Fibroblast of lung (primary cell): Measurements from ENCODE around the gene TSPAN18. TPM values are rescaled to one million over a fixed set of nuclear protein-coding genes. Genes with fewer than 3 reads are reported as not detected.
"Not testable (repeated sequence)": the region's sequence is repeated elsewhere in the genome, so short reads cannot be mapped to it uniquely, and the experiment has no call there.

Experiments
- DNase-seq, 2 donors: peaks; one replicate each; pipeline versions ENCODE4 v3.0.0 to v3.0.0-alpha.2; 2010; ENCODE audit warnings: low read depth in 2 of 2
- H2AFZ ChIP-seq: 2 replicates; pipeline ENCODE4 v1.5.1; 2012; ENCODE audit warnings: low read length, control low read depth, inconsistent platforms
- H3K27ac ChIP-seq: 2 replicates; pipeline ENCODE4 v1.5.1; 2011; ENCODE audit warnings: low read length, control low read depth; ENCODE audit not compliant: insufficient read depth
- H3K27me3 ChIP-seq: 2 replicates; pipeline ENCODE4 v1.5.1; 2011; ENCODE audit warnings: mild to moderate bottlenecking, low read length; ENCODE audit not compliant: control insufficient read depth, insufficient read depth
- H3K36me3 ChIP-seq: 2 replicates; pipeline ENCODE4 v1.5.1; 2011; ENCODE audit warnings: low read length; ENCODE audit not compliant: control insufficient read depth, insufficient read depth
- H3K4me1 ChIP-seq: 2 replicates; pipeline ENCODE4 v1.5.1; 2011; ENCODE audit warnings: low read length; ENCODE audit not compliant: control insufficient read depth, insufficient read depth; ENCODE audit errors: extremely low read depth
- H3K4me2 ChIP-seq: 2 replicates; pipeline ENCODE4 v1.5.1; 2011; ENCODE audit warnings: low read length, control low read depth; ENCODE audit not compliant: insufficient read depth; ENCODE audit errors: extremely low read depth
- H3K4me3 ChIP-seq, 4 experiments: fragments of 200-600 bp in 1 of 4; sonication (generic) in 1 of 4; replicated peaks in 1 of 4; 2 replicates each; pipeline ENCODE4 v1.5.1; 2011 to 2016; ENCODE audit warnings: low read length in 4 of 4, low read depth in 3 of 4, mild to moderate bottlenecking in 3 of 4, control low read depth in 2 of 4, inconsistent platforms in 1 of 4, mixed read lengths in 1 of 4; ENCODE audit not compliant: insufficient read depth in 1 of 4; ENCODE audit errors: control extremely low read depth in 1 of 4
- H3K79me2 ChIP-seq: 2 replicates; pipeline ENCODE4 v1.5.1; 2012; ENCODE audit warnings: mild to moderate bottlenecking, low read length, inconsistent platforms; ENCODE audit not compliant: control insufficient read depth, insufficient read depth
- H3K9ac ChIP-seq: 2 replicates; pipeline ENCODE4 v1.5.1; 2011; ENCODE audit warnings: mild to moderate bottlenecking, low read length, control low read depth; ENCODE audit not compliant: insufficient read depth
- H3K9me3 ChIP-seq: 2 replicates; pipeline ENCODE4 v1.5.1; 2012; ENCODE audit warnings: low read depth, low read length; ENCODE audit not compliant: control insufficient read depth, insufficient read depth
- H4K20me1 ChIP-seq: 2 replicates; pipeline ENCODE4 v1.5.1; 2011; ENCODE audit warnings: low read length; ENCODE audit not compliant: control insufficient read depth, insufficient read depth; ENCODE audit errors: extremely low read depth
- EZH2 ChIP-seq: IDR thresholded peaks from 2 replicates; pipeline ENCODE4 v1.5.1; 2012; ENCODE audit warnings: low read length, control low read depth, mild to moderate bottlenecking; ENCODE audit errors: missing control alignments
- polyA plus RNA-seq, 2 donors: library from polyadenylated mRNA; depleted of rRNA in 1 of 2; stranded (reverse) in 1 of 2; unstranded in 1 of 2; fragments of >200 nt; gene quantifications; 2 replicates each; pipeline ENCODE4 v1.2.1, GENCODE V29; 2011 to 2012; ENCODE audit warnings: missing spikeins in 1 of 2
- total RNA-seq: library from RNA; depleted of rRNA; stranded (reverse); fragments of >200 nt; gene quantifications from 2 replicates; pipeline ENCODE4 v1.2.1, GENCODE V29; 2014
- TF ChIP-seq, protein P1 (sequence below), 2 donors: IDR thresholded peaks in 1 of 2; conservative IDR thresholded peaks in 1 of 2; 1 replicate in 1 of 2; 2 replicates in 1 of 2; pipeline ENCODE4 v1.5.1; 2011 to 2012; ENCODE audit warnings: low read length in 2 of 2, control low read depth in 1 of 2, inconsistent platforms in 1 of 2, low read depth in 1 of 2, mild to moderate bottlenecking in 1 of 2

The TSPAN18 gene
- total and polyA plus RNA-seq, 2 donors (not counting 1 experiment from before 2014, with no cell fraction given): 0.15 TPM; not detected in 1

DNA sequence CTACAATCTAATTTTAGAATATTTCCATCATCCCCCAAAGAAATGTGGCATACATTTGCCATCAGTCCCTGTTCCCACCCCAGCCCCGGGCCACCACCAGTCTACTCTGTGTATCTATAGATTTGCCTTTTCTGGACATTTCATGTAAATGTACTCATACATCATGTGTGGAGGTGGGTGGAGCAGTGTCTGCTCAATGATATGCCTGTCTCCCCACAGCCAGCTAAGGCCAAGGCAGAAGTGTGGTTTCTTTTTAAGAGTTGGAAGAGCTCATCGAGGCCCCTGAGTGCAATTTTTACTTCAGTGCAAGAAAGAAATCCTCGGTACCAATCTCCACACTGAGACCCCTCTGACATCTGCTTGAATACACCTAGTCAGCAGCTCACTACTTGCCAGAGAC lies 143.4 kb downstream of the TSPAN18 start:
- Histone ChIP-seq H4K20me1 (no peaks in the 10 kb centered on the region), H3K4me3 (no peak overlapping the region), H3K9ac (no peak overlapping the region), H2AFZ (no peak overlapping the region), H3K9me3 (no peaks in the 10 kb centered on the region), H3K79me2 (no peaks in the 10 kb centered on the region), H3K36me3 (no peaks in the 10 kb centered on the region), H3K27me3 (peaks cover 14% of the 10 kb centered on the region), H3K4me2 (no peak overlapping the region), H3K4me1 (no peaks in the 10 kb centered on the region), H3K27ac (no peak overlapping the region)
- no peak for DNase-seq
- TF ChIP-seq, protein P1, sequence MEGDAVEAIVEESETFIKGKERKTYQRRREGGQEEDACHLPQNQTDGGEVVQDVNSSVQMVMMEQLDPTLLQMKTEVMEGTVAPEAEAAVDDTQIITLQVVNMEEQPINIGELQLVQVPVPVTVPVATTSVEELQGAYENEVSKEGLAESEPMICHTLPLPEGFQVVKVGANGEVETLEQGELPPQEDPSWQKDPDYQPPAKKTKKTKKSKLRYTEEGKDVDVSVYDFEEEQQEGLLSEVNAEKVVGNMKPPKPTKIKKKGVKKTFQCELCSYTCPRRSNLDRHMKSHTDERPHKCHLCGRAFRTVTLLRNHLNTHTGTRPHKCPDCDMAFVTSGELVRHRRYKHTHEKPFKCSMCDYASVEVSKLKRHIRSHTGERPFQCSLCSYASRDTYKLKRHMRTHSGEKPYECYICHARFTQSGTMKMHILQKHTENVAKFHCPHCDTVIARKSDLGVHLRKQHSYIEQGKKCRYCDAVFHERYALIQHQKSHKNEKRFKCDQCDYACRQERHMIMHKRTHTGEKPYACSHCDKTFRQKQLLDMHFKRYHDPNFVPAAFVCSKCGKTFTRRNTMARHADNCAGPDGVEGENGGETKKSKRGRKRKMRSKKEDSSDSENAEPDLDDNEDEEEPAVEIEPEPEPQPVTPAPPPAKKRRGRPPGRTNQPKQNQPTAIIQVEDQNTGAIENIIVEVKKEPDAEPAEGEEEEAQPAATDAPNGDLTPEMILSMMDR (conservative IDR thresholded peaks at IDR 0.05 in 1 of 2, IDR thresholded peaks at IDR 0.05 in 1 of 2; ENCODE audit: low read depth in 1 of 2, low read length in 2 of 2): no peak

DNA sequence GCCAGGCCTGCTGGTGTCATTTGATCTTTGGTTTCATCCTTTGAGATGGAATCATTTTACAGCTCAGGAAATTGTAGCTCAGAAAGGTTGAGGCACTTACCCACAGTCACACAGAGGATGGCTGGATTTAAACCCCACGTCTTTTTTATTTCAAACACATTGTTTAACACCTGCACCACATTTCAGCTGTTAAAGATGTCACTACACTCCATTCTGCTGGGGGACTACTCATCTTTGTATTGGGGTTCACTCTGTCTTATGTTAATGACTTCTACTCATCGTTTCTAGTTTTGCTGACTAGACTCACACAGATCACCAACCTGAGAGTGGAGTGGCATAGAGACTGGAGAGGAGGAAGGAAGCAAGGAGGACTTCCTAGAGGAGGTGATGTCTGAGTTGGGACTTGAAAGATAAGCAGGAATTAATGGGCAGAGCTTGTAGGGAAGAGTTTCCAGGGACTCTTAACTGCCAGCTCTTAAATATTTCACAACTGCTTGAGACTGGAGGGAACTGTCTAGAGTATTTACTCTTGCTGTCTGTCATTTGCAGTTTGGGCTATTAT lies 143.9 kb downstream of the TSPAN18 start:
- H3K4me1 ChIP-seq: no peaks in the 10 kb centered on the region
- no peak for DNase-seq
- peaks cover 14% of the 10 kb centered on the region for H3K27me3 ChIP-seq
- H3K9me3 ChIP-seq: no peaks in the 10 kb centered on the region
- H3K79me2 ChIP-seq: no peaks in the 10 kb centered on the region
- no peak overlapping the region for H3K4me3 ChIP-seq
- no peak for TF ChIP-seq EZH2
- TF ChIP-seq, protein P1 (conservative IDR thresholded peaks at IDR 0.05 in 1 of 2, IDR thresholded peaks at IDR 0.05 in 1 of 2; ENCODE audit: low read depth in 1 of 2, low read length in 2 of 2): no peak
- no peak overlapping the region for H3K4me2 ChIP-seq
- H3K9ac ChIP-seq: no peak overlapping the region
- H2AFZ ChIP-seq: no peak overlapping the region
- H4K20me1 ChIP-seq: no peaks in the 10 kb centered on the region
- H3K36me3 ChIP-seq: no peaks in the 10 kb centered on the region
- H3K27ac ChIP-seq: no peak overlapping the region

DNA sequence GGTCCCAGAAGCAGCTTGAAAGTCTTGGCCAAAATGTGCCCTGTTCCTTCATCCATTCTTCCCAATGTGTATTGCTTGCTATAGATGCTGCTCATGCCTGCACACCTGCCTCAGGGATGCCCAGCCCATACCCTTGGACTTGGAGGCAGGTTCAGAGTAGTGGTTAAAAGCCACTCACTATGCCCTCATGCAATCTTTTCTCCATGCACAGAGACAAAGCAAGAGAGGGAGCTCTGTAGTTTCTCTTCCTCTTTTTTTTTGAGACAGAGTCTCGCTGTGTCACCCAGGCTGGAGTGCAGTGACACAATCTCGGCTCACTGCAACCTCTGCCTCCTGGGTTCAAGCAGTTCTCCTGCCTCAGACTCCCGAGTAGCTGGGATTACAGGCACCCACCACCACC lies 144.9 kb downstream of the TSPAN18 start:
- H3K36me3 ChIP-seq, DNase-seq, H3K27ac ChIP-seq, H2AFZ ChIP-seq, H3K9ac ChIP-seq, H4K20me1 ChIP-seq, H3K4me2 ChIP-seq, H3K9me3 ChIP-seq, H3K4me3 ChIP-seq, H3K79me2 ChIP-seq, H3K4me1 ChIP-seq: not testable (repeated sequence)
- peaks cover 14% of the 10 kb centered on the region for H3K27me3 ChIP-seq
